ENCODE measurements around the gene SREK1.

GRCh38 chr5:66232275-66232674 is 88.2 kb downstream of the SREK1 start:
- TF ChIP-seq, protein P1, sequence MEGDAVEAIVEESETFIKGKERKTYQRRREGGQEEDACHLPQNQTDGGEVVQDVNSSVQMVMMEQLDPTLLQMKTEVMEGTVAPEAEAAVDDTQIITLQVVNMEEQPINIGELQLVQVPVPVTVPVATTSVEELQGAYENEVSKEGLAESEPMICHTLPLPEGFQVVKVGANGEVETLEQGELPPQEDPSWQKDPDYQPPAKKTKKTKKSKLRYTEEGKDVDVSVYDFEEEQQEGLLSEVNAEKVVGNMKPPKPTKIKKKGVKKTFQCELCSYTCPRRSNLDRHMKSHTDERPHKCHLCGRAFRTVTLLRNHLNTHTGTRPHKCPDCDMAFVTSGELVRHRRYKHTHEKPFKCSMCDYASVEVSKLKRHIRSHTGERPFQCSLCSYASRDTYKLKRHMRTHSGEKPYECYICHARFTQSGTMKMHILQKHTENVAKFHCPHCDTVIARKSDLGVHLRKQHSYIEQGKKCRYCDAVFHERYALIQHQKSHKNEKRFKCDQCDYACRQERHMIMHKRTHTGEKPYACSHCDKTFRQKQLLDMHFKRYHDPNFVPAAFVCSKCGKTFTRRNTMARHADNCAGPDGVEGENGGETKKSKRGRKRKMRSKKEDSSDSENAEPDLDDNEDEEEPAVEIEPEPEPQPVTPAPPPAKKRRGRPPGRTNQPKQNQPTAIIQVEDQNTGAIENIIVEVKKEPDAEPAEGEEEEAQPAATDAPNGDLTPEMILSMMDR (IDR thresholded peaks at IDR 0.05) = no peak
- no peak for TF ChIP-seq ZNF138 (CRISPR knock-in tag; conservative IDR thresholded peaks at IDR 0.05)
- no peak for TF ChIP-seq NFYB (CRISPR knock-in tag; conservative IDR thresholded peaks at IDR 0.05; ENCODE audit: low read depth)
- TF ChIP-seq FOXJ3 (CRISPR knock-in tag; IDR thresholded peaks at IDR 0.05; ENCODE audit: borderline replicate concordance) = no peak
- TF ChIP-seq CREB1 (CRISPR knock-in tag; IDR thresholded peaks at IDR 0.05) = no peak
- TF ChIP-seq, protein P2, sequence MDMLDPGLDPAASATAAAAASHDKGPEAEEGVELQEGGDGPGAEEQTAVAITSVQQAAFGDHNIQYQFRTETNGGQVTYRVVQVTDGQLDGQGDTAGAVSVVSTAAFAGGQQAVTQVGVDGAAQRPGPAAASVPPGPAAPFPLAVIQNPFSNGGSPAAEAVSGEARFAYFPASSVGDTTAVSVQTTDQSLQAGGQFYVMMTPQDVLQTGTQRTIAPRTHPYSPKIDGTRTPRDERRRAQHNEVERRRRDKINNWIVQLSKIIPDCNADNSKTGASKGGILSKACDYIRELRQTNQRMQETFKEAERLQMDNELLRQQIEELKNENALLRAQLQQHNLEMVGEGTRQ (CRISPR knock-in tag; IDR thresholded peaks at IDR 0.05) = no peak
